GM19468 (cell line): ENCODE measurements around the gene GPR143.
"Not testable (repeated sequence)": the region's sequence is repeated elsewhere in the genome, so short reads cannot be mapped to it uniquely, and the experiment has no call there.

Experiments used
- ATAC-seq: cut with Tn5 transposase; IDR thresholded peaks from one replicate; pipeline ENCODE4 v1.9.1; 2021; ENCODE audit warnings: mild to moderate bottlenecking, moderate library complexity, moderate number of reproducible peaks; ENCODE audit not compliant: unreplicated experiment; ENCODE audit errors: extremely low read depth

GPR143 gene

DNA sequence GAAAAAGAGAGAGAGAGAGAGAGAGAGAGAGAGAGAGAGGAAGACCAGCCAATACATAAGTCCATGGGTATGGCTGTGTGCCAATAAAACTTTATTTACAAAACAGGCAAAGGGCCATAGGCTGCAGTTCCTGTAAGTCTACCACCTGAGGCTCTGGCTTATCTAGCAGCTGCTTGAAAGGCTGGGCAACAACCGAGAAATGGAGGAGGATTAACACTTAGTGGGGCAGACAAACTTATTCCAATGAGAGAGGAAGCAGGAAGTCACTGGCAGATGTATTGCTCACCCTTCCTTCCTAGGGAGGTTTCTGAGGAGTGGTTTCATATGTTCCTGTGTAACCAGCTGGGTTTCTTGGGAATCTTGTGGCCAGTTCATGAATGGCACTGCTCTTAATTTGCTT, 4.7 kb upstream of the GPR143 start:
- no peak for ATAC-seq

DNA sequence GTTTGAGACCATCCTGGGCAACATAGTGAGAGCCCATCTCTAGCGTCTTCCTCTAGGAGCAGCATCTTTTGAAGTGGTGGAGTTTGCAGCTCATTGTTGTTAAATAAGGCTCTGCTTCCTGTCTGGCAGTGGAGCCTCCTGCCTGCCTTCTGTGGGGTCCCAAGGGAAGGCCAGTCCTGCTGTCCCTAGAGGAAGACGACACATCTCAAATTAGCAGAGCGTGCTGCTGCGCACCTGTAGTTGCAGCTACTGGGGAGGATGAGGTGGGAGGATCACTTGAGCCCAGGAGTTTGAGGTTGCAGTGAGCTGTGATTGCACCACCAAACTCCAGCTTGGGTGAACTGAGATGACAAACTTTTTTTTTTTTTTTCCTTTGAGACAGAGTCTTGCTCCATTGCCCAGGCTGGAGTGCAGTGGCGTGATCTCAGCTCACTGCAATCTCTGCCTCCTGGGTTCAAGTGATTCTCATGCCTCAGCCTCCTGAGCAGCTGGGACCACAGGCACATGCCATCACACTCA, 2.7 kb upstream of the GPR143 start:
- ATAC-seq: not testable (repeated sequence)

DNA sequence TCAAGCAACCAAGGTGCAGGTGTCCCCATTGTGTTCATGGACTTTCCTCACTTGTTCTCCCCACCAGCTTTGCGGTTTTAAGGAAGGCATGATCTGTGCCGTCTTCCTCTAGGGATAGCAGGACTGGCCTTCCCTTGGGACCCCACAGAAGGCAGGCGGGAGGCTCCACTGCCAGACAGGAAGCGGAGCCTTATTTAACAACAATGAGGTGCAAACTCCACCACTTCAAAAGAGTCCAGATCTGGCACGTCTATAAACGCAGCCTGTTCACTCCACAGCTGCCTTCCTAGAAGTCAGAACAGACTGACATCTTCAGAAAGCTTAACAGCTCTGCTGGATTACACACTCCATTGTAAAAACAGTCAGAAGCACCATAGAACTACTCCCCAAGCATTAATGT, 1.7 kb upstream of the GPR143 start:
- no peak for ATAC-seq

DNA sequence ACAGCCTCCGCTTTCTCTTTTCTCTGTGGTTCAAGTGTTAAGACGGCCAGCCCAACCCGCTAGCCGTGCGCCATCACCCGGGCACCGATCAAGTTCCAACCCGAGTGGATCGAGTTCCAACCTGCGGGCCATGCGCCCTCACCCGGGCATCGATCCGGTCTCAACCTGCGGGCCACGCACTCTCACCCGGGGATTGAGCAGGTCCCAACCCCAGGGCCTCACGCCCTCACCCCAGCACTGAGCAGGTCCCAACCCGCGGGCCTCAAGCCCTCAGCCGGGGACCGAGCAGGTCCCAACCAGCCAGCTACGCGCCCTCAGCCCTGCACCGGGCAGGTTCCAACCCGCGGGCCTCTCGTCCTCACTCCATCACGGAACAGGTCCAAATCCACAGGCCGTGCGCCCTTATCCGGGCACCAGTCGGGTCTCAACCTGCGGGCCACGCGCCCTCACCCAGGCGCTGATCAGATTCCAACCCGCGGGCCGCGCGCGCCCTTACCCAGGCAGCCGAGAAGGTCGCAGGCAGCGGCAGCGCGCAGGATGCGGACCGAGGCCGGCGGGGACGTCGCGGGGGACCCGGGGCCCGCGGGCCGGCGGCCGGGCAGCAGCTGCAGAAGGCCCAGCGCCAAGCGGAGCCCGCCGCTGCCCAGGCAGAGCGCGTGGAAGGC, 443 bp downstream of the GPR143 start:
- ATAC-seq: no peak

DNA sequence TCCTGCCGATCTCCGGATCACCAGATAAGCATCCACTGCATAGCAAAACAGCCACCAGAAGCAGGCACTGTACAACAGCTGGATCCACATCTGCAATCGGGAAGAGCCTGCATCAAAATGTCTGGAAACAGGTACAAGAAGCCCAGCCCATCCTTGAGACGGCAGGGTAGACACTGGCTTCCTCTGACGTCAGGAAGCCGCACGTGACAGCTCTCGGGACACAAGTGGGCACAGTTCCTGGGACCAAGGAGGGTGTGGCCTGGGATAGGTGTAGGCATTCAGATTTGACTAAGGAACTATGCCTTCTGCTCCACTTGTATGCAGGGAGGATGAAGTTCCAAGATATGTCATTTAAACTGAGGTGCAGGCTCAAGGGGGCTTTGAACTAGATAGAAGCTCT, 6.3 kb downstream of the GPR143 start:
- ATAC-seq: no peak

DNA sequence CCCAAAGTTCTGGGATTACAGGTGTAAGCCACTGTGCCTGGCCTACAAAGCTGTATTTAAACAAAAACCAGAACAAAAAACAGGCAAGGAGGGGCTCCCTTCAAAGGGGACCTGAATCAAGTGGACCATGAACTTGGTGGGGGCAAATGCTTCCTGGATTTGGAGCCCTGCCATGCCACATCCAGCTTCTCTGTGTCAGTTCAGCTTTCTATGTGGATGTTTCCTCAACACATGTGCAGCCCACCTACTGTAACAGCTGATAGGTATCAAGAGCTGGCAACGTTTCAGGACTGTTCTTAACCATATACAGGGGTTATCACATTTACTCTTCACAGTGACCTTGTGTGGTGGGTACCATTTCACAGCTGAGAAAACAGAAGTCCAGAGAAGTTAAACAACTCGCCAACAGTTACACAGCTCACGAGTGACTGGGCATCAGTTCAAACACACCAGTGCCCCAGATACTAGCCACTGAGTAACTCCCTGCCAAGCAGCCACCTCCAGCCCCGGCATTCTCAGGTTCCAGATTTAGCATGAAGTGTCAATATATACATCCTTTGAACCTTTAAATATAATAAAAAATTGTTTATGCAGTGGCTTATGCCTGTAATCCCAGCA, 7.5 kb downstream of the GPR143 start:
- ATAC-seq: no peak

DNA sequence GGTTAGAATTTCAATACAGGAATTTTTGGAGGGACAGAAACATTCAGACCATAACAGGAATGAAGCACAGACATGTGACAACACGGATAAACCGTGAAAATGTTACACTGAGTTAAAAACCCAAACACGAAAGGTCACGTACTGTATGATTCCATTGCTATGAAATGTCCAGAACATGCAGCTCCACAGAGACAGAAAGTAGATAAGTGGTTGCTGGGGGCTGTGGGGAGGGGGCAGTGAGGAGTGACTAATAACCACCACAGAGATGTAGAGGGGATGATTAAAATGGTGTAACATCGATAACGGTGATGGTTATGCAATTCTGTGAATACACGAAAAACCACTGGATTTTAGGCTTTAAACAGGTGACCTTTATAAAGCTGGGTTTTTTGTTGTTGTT, 8.3 kb downstream of the GPR143 start:
- no peak for ATAC-seq

DNA sequence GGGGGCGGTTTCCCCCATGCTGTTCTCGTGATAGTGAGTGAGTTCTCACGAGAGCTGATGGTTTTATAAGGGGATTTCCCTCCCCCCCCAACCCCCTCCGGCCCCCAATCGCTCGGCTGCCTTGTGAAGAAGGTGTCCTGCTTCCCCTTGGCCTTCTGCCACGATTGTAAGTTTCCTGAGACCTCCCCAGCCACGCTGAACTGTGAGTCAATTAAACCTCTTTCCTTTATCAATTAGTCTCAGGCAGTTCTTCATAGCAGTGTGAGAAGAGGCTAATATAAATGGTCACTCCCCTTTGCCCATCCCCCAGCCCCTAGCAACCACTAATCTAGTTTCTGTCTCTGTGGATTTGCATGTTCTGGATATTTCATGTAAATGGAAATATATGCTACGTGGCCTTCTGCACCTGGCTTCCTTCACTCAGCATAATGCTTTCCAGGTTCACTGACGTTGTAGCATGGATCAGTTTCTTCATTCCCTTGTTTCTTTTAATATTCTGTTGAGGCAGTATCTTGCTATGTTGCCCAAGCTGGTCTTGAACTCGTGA, 16.4 kb downstream of the GPR143 start:
- no peak for ATAC-seq

DNA sequence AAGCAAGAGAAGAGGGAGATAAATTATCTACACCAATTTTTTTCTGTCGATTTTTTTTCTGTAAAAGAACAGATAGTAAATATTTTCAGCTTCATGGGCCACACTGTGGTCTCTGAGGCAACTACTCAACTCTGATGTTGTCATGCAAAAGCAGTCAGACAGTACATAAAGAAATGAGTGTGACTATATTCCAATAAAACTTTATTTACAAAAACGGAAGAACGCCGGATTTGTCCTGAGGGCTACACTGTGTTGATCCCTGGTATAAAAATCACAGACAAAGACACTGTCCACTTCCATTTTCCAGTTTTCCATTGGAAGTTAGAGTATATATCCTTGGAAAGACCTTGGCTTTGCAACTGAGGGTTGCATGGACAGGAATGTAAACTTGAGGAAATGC, 18.0 kb downstream of the GPR143 start:
- ATAC-seq: no peak

DNA sequence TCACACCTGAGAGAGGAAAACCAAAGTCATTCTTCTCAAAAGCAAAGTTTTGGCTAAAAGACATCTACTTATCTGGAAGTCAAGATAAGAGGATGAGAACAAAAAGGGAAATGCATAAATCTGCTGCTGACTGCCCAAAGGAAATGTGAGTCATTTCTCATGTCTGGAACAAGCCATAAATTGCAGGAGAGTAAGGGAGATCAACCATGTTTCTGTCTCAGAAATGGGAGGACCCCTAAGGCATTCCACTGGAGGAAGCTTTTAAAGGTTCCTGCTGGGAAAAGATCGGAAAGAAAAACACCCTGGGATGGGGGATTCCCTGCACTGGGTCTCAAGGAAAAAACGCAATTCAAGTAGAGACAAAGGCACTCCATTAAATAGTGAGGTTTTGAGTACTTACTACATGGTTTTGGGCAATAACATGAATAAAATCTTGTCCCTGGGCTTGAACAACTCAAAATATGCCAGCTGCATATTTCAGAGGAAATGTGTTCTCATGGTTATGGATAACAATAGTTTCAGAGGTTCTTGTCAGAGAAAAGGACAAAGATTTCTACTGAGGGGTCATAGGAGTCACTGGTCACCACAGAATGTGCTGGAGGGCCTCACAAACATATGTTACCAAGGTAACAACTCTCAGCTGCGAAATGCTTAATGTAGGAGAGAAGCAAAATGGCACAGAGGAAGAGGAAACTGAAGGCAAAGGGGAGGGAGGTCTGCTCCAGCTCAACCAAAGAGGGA, 19.3 kb downstream of the GPR143 start:
- no peak for ATAC-seq

DNA sequence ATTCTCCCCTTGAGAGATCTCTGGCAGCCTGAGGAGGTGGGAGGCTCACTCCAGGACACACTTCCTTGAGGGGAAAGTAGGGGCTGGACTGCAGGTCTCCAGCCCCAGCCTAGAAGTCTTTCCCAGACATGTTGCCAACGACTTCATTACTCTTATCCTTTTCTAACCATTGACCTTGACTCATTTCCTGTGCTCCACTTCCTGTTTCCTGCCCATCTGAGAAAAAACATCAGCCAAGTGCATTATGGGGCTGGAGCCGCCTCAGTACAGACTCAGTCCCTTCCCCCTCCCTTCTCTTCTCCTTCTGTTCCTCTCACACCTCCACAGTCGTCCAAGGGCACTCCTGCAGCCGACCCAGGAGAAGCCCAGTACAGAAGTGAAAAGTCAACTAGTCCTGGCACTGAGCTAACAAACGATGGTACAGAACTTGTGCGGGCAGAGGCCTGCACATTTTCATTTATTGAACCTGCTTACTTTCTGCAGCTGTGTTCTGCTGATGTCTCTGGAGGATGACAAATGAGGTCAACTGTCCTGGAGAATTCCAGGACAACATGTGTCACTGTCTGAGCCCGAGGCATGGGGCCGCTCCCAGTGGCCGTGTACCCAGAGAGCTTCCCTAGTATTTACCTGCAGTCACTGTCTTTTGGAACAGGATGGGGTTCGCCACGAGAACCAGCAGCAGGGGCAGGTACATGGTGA, 20.1 kb downstream of the GPR143 start:
- ATAC-seq: no peak

DNA sequence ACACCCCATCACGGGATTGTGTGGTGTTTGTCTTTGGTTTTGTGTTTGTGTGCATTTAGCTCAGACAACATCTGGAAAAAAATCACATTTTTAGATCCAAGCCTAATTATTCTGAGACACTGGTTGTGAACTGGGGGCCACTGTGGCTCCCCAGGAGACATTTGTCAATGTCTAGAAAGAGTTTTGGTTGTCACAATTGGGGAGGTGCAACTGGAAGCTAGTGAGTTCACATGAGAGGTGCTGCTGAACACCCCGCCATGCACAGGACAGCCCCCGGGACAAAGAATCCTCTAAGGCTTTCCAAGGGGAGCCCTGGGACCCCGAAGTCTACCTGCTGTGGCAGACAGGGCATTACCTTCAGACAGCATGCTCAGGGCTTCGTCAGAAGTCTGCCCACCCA, 26.5 kb downstream of the GPR143 start:
- no peak for ATAC-seq

DNA sequence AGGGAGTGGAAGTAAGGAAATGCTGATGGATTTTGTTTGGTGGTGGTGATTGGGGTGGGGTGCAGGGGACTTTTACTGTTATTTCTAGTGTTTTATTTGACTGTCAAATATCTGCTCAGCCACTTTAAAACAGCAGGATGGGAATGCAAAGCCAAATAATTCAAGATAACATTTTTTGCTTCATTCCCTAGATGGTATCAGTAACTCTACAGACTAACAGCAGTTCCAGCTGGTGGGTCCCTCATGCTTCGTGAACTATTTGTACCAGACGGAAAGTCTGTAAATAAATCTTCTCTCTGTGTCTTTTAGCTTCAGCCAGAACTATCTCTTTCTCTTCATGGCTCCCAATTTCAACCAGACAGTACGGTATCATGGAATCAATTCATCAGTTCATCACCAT, 27.5 kb downstream of the GPR143 start:
- ATAC-seq: no peak

DNA sequence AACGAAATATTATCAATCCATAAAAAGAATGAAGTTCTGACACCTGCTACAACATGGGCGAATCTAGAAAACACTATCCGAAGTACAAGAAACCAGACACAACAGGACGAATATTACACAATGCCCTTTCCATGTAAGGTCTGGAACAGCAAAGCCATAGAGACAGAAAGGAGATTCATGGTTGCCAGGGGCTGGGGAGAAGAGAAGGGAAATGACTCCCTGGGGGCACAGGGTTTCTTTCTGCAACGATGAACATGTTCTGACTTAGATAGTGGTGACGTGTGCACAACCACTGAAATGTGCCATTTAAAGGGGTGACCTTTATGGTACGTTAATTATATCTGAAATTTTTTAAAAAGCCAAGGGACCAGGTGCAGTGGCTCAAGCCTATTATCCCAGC, 28.3 kb downstream of the GPR143 start:
- ATAC-seq: no peak

DNA sequence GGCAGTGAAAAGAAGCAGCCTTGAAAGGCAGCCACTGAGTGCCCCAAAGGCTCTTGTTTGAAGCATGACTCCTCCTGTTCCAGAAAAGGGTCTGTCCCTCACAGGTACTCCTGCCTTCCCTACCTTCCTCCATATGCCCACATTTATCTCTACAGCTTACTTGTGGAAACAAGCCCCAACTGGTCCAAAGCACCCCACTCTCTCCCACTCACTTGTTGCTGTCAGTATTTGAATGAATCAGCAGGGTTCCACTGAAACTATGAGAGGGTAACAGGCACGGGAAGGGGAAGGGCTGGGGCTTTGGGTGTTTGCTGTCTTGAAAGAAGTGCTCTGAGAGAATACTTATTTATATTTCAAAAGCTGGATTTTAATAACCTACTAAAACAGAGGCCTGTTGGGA, 34.9 kb downstream of the GPR143 start:
- ATAC-seq: no peak

DNA sequence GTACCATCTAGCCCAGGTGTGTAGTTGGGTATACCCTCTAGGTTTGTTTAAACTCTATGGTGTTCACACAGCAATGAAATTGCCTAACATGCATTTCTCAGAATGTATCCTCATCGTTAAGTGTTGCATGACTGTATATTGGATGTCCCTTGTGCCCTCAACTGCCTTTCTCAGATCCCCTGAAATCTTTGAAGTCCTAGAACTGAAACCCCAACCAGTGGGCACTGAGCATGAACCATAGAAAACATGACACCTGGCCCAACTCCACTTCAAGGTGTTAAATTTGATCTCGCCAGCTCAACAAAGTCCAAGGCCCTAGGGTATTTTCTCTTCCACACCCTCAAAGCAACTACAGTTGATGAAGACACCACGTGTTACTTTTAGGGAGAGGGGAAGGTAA, 35.6 kb downstream of the GPR143 start:
- no peak for ATAC-seq

DNA sequence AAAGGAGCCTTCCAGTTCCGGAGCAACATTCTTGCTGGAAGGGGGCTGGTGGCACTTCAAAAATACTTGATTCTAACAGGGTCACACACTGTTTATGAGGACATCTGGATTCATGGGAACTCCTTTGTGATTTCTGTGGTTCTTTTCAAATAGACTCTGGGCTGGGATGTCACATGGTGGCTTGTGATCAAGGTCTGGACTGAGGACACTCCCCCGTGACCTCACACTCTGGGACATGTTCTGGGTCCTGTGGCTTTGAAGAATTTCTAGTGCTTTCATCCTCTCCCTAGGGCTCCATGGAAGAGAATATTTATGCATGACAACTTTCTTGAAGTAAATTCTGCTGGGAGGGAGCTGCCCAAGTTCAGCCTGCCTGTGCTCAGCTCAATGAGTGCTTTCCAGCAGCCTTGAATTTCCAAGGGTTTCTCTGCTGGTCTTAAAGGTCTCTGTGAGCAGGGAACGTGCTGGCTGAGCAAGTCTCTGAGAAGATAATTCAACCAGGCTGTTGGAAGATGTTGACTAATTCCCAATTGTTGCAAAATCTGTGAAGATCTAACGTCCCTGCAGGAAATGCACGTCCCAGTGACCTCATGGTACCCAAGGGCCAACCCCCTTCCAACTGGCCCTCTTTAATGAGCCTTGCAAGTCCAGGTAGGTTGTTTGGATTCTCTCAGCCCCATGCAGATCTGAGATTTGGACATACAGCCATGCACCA, 36.3 kb downstream of the GPR143 start:
- no peak for ATAC-seq

DNA sequence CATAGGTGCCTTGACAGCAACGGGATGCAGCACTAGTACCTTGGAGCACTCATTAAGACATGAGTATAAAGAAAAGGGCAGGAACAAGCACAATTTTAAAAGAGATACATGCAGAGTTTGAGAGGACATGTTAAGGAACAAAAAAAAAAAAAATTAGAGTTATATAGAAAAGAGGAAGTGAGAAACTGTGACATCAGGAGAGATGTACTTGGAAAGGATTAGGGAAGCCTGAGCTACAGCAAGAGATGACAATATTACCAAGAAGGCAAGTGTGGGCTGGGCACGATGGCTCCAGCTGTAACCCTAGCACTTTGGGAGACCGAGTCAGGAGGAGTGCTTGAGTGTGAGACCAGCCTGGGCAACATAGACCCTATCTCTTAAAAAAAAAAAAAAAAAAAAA, 37.4 kb downstream of the GPR143 start:
- no peak for ATAC-seq

DNA sequence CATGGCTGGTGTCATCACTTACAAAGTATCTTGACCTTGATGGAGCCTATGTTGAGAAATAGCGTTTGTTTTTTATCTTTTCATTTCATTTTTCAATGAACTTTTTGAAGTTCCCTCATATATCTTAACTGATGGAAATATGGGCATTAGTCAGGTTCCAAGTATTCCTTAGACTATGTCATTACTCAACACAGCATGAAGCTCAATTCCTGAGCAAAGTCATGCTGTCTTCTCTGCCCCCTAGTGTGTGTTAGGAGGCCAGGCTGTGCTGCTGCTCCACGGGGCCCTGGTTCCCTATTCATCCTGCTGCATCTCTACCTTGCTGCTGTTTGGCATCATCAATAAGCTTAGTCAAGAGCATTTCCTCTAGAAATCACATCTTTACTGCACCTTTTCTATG, 40.9 kb downstream of the GPR143 start:
- ATAC-seq: no peak

DNA sequence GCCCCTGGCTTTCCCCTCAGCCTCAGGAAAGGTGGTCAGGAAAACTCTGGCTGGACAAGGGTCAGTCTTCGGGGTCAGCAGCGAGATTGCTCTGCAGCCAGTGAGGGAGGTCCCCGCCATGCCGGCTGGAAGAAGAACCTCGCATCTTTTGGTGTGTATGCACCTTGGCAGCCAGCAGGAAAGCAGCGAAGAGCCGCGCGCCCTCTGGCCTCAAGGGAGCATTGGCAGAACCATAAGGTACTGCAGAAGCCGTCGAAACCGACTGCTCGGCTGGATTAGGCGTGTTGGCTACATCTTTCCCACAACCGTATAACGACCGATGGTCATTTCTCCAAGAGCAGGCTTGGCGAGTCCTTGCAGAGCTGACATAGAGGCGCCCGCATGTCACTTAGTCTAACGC, 48.3 kb downstream of the GPR143 start:
- no peak for ATAC-seq
